H1 (cell line): ENCODE measurements around the gene PLPPR4. TPM values are rescaled to one million over a fixed set of nuclear protein-coding genes. Genes with fewer than 3 reads are reported as not detected.

Experiments
- CTCF ChIA-PET: fragments of 300-600 bp; sonication (Branson Sonifier 250); formaldehyde crosslinking; loops from one replicate; lab custom pipeline; 2021; ENCODE audit not compliant: partially characterized antibody; lab: Charles Lee
- POLR2A ChIA-PET: fragments of 300-600 bp; sonication (Branson Sonifier 250); formaldehyde crosslinking; loops from one replicate; lab custom pipeline; 2021; ENCODE audit warnings: inconsistent platforms; ENCODE audit not compliant: partially characterized antibody; lab: Charles Lee
- DNase-seq, 2 experiments: peaks; one replicate each; pipeline versions ENCODE4 v3.0.0 to v3.0.0-alpha.2; 2010 to 2022; ENCODE audit warnings: low spot score in 2 of 2, low read depth in 1 of 2, mixed read lengths in 1 of 2
- FAIRE-seq: peaks from 2 replicates; lab custom pipeline; 2011; peaks lifted over from hg19 to GRCh38; lab: Jason Lieb, UNC
- H2AFZ ChIP-seq: 2 replicates; pipeline ENCODE4 v1.8.1; 2012; ENCODE audit warnings: low read length, inconsistent platforms
- H2AK5ac ChIP-seq: 2 replicates; pipeline ENCODE4 v1.6.1; 2013; ENCODE audit warnings: low read depth, low read length
- H2BK120ac ChIP-seq: replicated peaks from 2 replicates; pipeline ENCODE3; 2013; ENCODE audit warnings: low read depth, low read length, inconsistent platforms
- H2BK12ac ChIP-seq: 2 replicates; pipeline ENCODE4 v1.6.1; 2013; ENCODE audit warnings: low read depth, low read length
- H2BK15ac ChIP-seq: 2 replicates; pipeline ENCODE4 v1.6.1; 2013; ENCODE audit warnings: low read length
- H2BK20ac ChIP-seq: 2 replicates; pipeline ENCODE4 v1.6.1; 2013; ENCODE audit warnings: low read length
- H2BK5ac ChIP-seq: 2 replicates; pipeline ENCODE4 v1.6.1; 2013; ENCODE audit warnings: low read depth, low read length
- H3K14ac ChIP-seq: 2 replicates; pipeline ENCODE4 v1.6.1; 2013; ENCODE audit warnings: inconsistent platforms; ENCODE audit not compliant: insufficient read length
- H3K18ac ChIP-seq: 2 replicates; pipeline ENCODE4 v1.6.1; 2013; ENCODE audit warnings: low read length; ENCODE audit errors: extremely low read depth
- H3K23ac ChIP-seq: 2 replicates; pipeline ENCODE4 v1.6.1; 2013; ENCODE audit warnings: inconsistent platforms; ENCODE audit not compliant: insufficient read length
- H3K23me2 ChIP-seq: 2 replicates; pipeline ENCODE4 v1.6.1; 2013; ENCODE audit warnings: low read depth, low read length
- H3K27ac ChIP-seq: 2 replicates; pipeline ENCODE4 v1.6.1; 2011; ENCODE audit warnings: low read depth, low read length, inconsistent platforms
- H3K27me3 ChIP-seq, 4 experiments: replicated peaks in 1 of 4; 1 replicate in 1 of 4; 2 replicates in 3 of 4; pipeline versions ENCODE4 v1.6.1 to v1.8.1; 2011 to 2013; ENCODE audit warnings: low read length in 3 of 4, mild to moderate bottlenecking in 3 of 4, inconsistent platforms in 2 of 4, mixed read lengths in 2 of 4, moderate library complexity in 1 of 4; ENCODE audit not compliant: control insufficient read depth in 3 of 4, insufficient read depth in 3 of 4; ENCODE audit errors: extremely low read depth in 1 of 4
- H3K36me3 ChIP-seq, 4 experiments: 2 replicates each; pipeline versions ENCODE4 v1.6.1 to v1.8.1; 2011 to 2013; ENCODE audit warnings: mild to moderate bottlenecking in 4 of 4, low read length in 3 of 4, moderate library complexity in 2 of 4, control low read depth in 1 of 4, inconsistent platforms in 1 of 4; ENCODE audit not compliant: insufficient read depth in 4 of 4, control insufficient read depth in 2 of 4
- H3K4ac ChIP-seq: replicated peaks from 2 replicates; pipeline ENCODE3; 2013; ENCODE audit warnings: low read length, low read depth, mixed read lengths, inconsistent platforms; ENCODE audit not compliant: insufficient read length
- H3K4me1 ChIP-seq, 4 experiments: replicated peaks in 1 of 4; 1 replicate in 1 of 4; 2 replicates in 3 of 4; pipeline versions ENCODE4 v1.6.1 to v1.8.1; 2011 to 2013; ENCODE audit warnings: low read length in 3 of 4, inconsistent platforms in 2 of 4, mixed read lengths in 1 of 4; ENCODE audit not compliant: insufficient read depth in 4 of 4, control insufficient read depth in 3 of 4
- H3K4me2 ChIP-seq, 2 experiments: 2 replicates each; pipeline versions ENCODE4 v1.6.1 to v1.8.1; 2011 to 2013; ENCODE audit warnings: low read depth in 2 of 2, low read length in 2 of 2, control low read depth in 1 of 2, inconsistent platforms in 1 of 2, mild to moderate bottlenecking in 1 of 2; ENCODE audit not compliant: insufficient read depth in 1 of 2
- H3K4me3 ChIP-seq, 4 experiments: fragments of 200-600, 300-600 bp in 1 of 4; sonication (generic), shearing (Covaris generic), sonication (Bioruptor Twin) in 1 of 4; 2 replicates each; pipeline versions ENCODE4 v1.5.1 to v1.8.1; 2011 to 2016; ENCODE audit warnings: low read length in 4 of 4, low read depth in 3 of 4, control low read depth in 2 of 4, inconsistent platforms in 2 of 4, mild to moderate bottlenecking in 2 of 4, mixed read lengths in 1 of 4, moderate library complexity in 1 of 4; ENCODE audit not compliant: insufficient read depth in 2 of 4; ENCODE audit errors: extremely low read depth in 1 of 4
- H3K56ac ChIP-seq: replicated peaks from 2 replicates; pipeline ENCODE3; 2013; ENCODE audit warnings: low read depth, mild to moderate bottlenecking, mixed read lengths, low read length, inconsistent platforms; ENCODE audit not compliant: insufficient read length
- H3K79me1 ChIP-seq: 2 replicates; pipeline ENCODE4 v1.6.1; 2013; ENCODE audit warnings: low read depth, low read length, control low read depth
- H3K79me2 ChIP-seq, 2 experiments: 2 replicates each; pipeline versions ENCODE4 v1.6.1 to v1.8.1; 2012 to 2013; ENCODE audit warnings: low read length in 2 of 2, mild to moderate bottlenecking in 2 of 2, inconsistent platforms in 1 of 2; ENCODE audit not compliant: insufficient read depth in 2 of 2, control insufficient read depth in 1 of 2
- H3K9ac ChIP-seq, 4 experiments: replicated peaks in 1 of 4; 1 replicate in 1 of 4; 2 replicates in 3 of 4; pipeline versions ENCODE4 v1.6.1 to v1.8.1; 2011 to 2013; ENCODE audit warnings: low read depth in 3 of 4, low read length in 3 of 4, control low read depth in 2 of 4, mild to moderate bottlenecking in 2 of 4, moderate library complexity in 2 of 4, inconsistent platforms in 1 of 4; ENCODE audit errors: extremely low read depth in 1 of 4
- H3K9me3 ChIP-seq, 2 experiments: 2 replicates each; pipeline versions ENCODE4 v1.6.1 to v1.8.1; 2012 to 2013; ENCODE audit warnings: mild to moderate bottlenecking in 2 of 2, moderate library complexity in 2 of 2, control low read depth in 1 of 2, inconsistent platforms in 1 of 2, low read depth in 1 of 2, low read length in 1 of 2, mixed read lengths in 1 of 2; ENCODE audit not compliant: insufficient read depth in 2 of 2
- H4K20me1 ChIP-seq, 2 experiments: replicated peaks in 1 of 2; 2 replicates each; pipeline versions ENCODE3 to v1.8.1; 2011 to 2013; ENCODE audit warnings: inconsistent platforms in 2 of 2, low read length in 2 of 2, mild to moderate bottlenecking in 1 of 2; ENCODE audit not compliant: insufficient read depth in 2 of 2, control insufficient read depth in 1 of 2
- H4K5ac ChIP-seq: 2 replicates; pipeline ENCODE4 v1.6.1; 2013; ENCODE audit warnings: low read length, low read depth, mixed read lengths, inconsistent platforms; ENCODE audit not compliant: insufficient read length
- H4K8ac ChIP-seq: 2 replicates; pipeline ENCODE4 v1.8.0; 2013; ENCODE audit warnings: mild to moderate bottlenecking, moderate library complexity, low read length, inconsistent platforms; ENCODE audit not compliant: insufficient read depth; ENCODE audit errors: extremely low read depth
- H4K91ac ChIP-seq: replicated peaks from 2 replicates; pipeline ENCODE3; 2013; ENCODE audit warnings: low read length, mixed read lengths, inconsistent platforms; ENCODE audit not compliant: insufficient read length
- KDM1A ChIP-seq: fragments of 200-600, 300-600 bp; sonication (generic); IDR thresholded peaks from 2 replicates; pipeline ENCODE4 v1.7.1; 2016; ENCODE audit warnings: mild to moderate bottlenecking, low read length, borderline replicate concordance
- POU5F1 ChIP-seq: IDR thresholded peaks from 2 replicates; pipeline ENCODE4 v1.6.1; 2011; ENCODE audit warnings: low read depth, mild to moderate bottlenecking, low read length, moderate library complexity
- RBBP5 ChIP-seq: IDR thresholded peaks from 2 replicates; pipeline ENCODE4 v1.7.1; 2012; ENCODE audit warnings: low read depth, mild to moderate bottlenecking, inconsistent platforms, low read length, moderate library complexity, borderline replicate concordance
- WGBS, 2 experiments: shearing (Covaris generic) in 1 of 2; methylation state at CpG; one replicate each; pipeline versions ENCODE4 v1.1.6 to v1.1.7; 2013 to 2015; ENCODE audit warnings: low lambda C conversion rate in 2 of 2, mixed read lengths in 2 of 2, inconsistent platforms in 1 of 2, low coverage in 1 of 2, missing lambda C conversion rate in 1 of 2; ENCODE audit not compliant: insufficient replicate concordance in 2 of 2, insufficient coverage in 1 of 2, insufficient read length in 1 of 2; ENCODE audit errors: extremely low coverage in 1 of 2, missing lambda C conversion rate in 1 of 2; 5-methylcytosine and 5-hydroxymethylcytosine counted together
- polyA plus RNA-seq, 7 experiments: library from polyadenylated mRNA; depleted of rRNA in 3 of 7; stranded (reverse) in 5 of 7; unstranded in 2 of 7; fragments of >200 nt in 5 of 7; fragments of 200-250 nt in 2 of 7; gene quantifications; 1 replicate in 5 of 7; 2 replicates in 1 of 7; 4 replicates in 1 of 7; pipeline versions ENCODE4 v1.2.1 to v1.2.3, GENCODE V29; 2011 to 2013; ENCODE audit warnings: missing spikeins in 2 of 7, mixed read lengths in 2 of 7
- total RNA-seq: library from RNA; stranded (reverse); fragmentation: NEBNext Ultra II Directional; extraction: Animal tissue kit (Norgen Biotek cat#: 25700); gene quantifications from 2 replicates; pipeline ENCODE4 v1.2.1, GENCODE V29; 2021

The PLPPR4 gene
- total and polyA plus RNA-seq, 2 of the 8 experiments (the other 6 are each of a cell fraction or from before 2014, with no cell fraction given) = 0.74 to 2.2 TPM

- no peaks in the 10 kb centered on the region for H3K79me1 ChIP-seq
- 89% methylated on average over 2 of the region's 2 CpGs; no CpG with 5 or more reads in 1 of the 2 experiments for WGBS, 2 experiments
- H2BK120ac ChIP-seq = no peak overlapping the region
- no peak overlapping the region for H3K9ac ChIP-seq
- H2BK15ac ChIP-seq = no peak overlapping the region
- no peak overlapping the region for H3K56ac ChIP-seq
- no peak overlapping the region for H3K23ac ChIP-seq
- H3K9me3 ChIP-seq = no peaks in the 10 kb centered on the region
- CTCF ChIA-PET = interaction anchor here (0.6 to 2.8 kb wide), 2 partner anchors 10 to 469 kb away, joined by 3 to 9 read pairs; no protein-coding TSS in a partner anchor
- no peak overlapping the region for H4K5ac ChIP-seq
- H3K27ac ChIP-seq = no peak overlapping the region
- TF ChIP-seq POU5F1 (no peak), KDM1A (no peak), RBBP5 (no peak)
- no peak overlapping the region for H3K4me3 ChIP-seq
- H4K8ac ChIP-seq = no peak overlapping the region
- no peak overlapping the region for H3K4me2 ChIP-seq
- no peak overlapping the region for H3K4ac ChIP-seq
- FAIRE-seq (no peak), DNase-seq (no peak)
- H2AFZ ChIP-seq = no peak overlapping the region
- H2BK20ac ChIP-seq = no peak overlapping the region
- H3K79me2 ChIP-seq = no peaks in the 10 kb centered on the region
- POLR2A ChIA-PET = no interaction called here
- H2BK12ac ChIP-seq = no peak overlapping the region
- H3K23me2 ChIP-seq = no peaks in the 10 kb centered on the region
- no peaks in the 10 kb centered on the region for H3K36me3 ChIP-seq
- no peak overlapping the region for H3K18ac ChIP-seq
- no peaks in the 10 kb centered on the region for H3K27me3 ChIP-seq
- H2AK5ac ChIP-seq = no peak overlapping the region
- H4K91ac ChIP-seq = no peak overlapping the region
- H2BK5ac ChIP-seq = no peak overlapping the region
- no peak overlapping the region for H3K14ac ChIP-seq
- H3K4me1 ChIP-seq = no peaks in the 10 kb centered on the region
- no peaks in the 10 kb centered on the region for H4K20me1 ChIP-seq
Measured at GRCh38 chr1:99240621-99241020, 23.7 kb upstream of the PLPPR4 start.
